Effector memory CD4-positive, alpha-beta T cell (primary cell): Measurements from ENCODE around the gene TNNC2.

Experiments used
- DNase-seq, 3 donors: peaks; one replicate each; pipeline ENCODE4 v3.0.0-alpha.2; 2020
- H3K27ac ChIP-seq: 2 replicates; pipeline ENCODE4 v1.7.0; 2013; ENCODE audit warnings: mild to moderate bottlenecking, low read length, moderate library complexity; ENCODE audit not compliant: insufficient read depth, poor library complexity, severe bottlenecking
- H3K27me3 ChIP-seq: replicated peaks from 2 replicates; pipeline ENCODE4 v1.7.0; 2013; ENCODE audit warnings: mild to moderate bottlenecking, low read length; ENCODE audit not compliant: insufficient read depth, control insufficient read depth, poor library complexity, severe bottlenecking
- H3K36me3 ChIP-seq: 2 replicates; pipeline ENCODE4 v1.7.0; 2013; ENCODE audit warnings: mild to moderate bottlenecking, low read length, moderate library complexity; ENCODE audit not compliant: control insufficient read depth, insufficient read depth
- H3K4me1 ChIP-seq: 2 replicates; pipeline ENCODE4 v1.7.0; 2013; ENCODE audit warnings: low read length, mild to moderate bottlenecking; ENCODE audit not compliant: control insufficient read depth, insufficient read depth, poor library complexity, severe bottlenecking
- H3K4me3 ChIP-seq: 2 replicates; pipeline ENCODE4 v1.7.0; 2013; ENCODE audit warnings: low read length, low read depth, mild to moderate bottlenecking; ENCODE audit not compliant: insufficient read depth, poor library complexity, severe bottlenecking
- H3K9me3 ChIP-seq: 2 replicates; pipeline ENCODE4 v1.7.0; 2013; ENCODE audit warnings: mild to moderate bottlenecking, low read length, moderate library complexity; ENCODE audit not compliant: control insufficient read depth

TNNC2 gene

GRCh38 chr20:45823949-45824835 is 2.9 kb downstream of the TNNC2 start:
- Histone ChIP-seq H3K9me3 (no peaks in the 10 kb centered on the region), H3K4me1 (peaks cover 5% of the 10 kb centered on the region), H3K27me3 (peaks cover 12% of the 10 kb centered on the region), H3K36me3 (no peaks in the 10 kb centered on the region), H3K27ac (no peak overlapping the region), H3K4me3 (peak overlapping the region; percentile 35)
- DNase-seq, result peak; percentile 14 to 41 (median 26)

DNA sequence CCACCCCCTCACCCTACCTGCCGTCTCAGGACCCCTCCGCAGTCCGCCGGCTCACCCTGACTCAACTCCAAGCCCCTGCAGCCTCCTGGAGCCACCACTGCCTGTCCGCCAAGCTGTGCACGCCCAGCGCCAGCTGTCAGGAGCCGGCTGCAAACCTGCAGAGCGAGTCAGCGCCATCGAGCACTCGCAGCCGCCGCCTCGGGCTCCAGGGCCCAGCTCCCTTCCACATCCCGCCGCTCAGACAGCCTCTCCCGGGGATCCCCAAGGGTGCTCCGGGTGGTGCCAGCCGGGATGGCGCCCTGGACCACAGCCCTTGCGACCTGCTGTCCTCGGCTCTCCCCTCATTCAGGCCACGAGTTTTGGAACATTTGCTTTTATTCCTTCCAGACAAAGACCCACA is 4.3 kb downstream of the TNNC2 start:
- no peak overlapping the region for H3K27ac ChIP-seq
- H3K9me3 ChIP-seq, result no peaks in the 10 kb centered on the region
- no peak overlapping the region for H3K4me3 ChIP-seq
- DNase-seq, result no peak
- peaks cover 12% of the 10 kb centered on the region for H3K27me3 ChIP-seq
- peaks cover 5% of the 10 kb centered on the region for H3K4me1 ChIP-seq
- no peaks in the 10 kb centered on the region for H3K36me3 ChIP-seq

GRCh38 chr20:45821947-45822346 is 5.2 kb downstream of the TNNC2 start:
- Histone ChIP-seq H3K4me1 (peaks cover 5% of the 10 kb centered on the region), H3K36me3 (no peaks in the 10 kb centered on the region), H3K4me3 (no peak overlapping the region), H3K9me3 (no peaks in the 10 kb centered on the region), H3K27me3 (peaks cover 12% of the 10 kb centered on the region), H3K27ac (no peak overlapping the region)
- no peak for DNase-seq

DNA sequence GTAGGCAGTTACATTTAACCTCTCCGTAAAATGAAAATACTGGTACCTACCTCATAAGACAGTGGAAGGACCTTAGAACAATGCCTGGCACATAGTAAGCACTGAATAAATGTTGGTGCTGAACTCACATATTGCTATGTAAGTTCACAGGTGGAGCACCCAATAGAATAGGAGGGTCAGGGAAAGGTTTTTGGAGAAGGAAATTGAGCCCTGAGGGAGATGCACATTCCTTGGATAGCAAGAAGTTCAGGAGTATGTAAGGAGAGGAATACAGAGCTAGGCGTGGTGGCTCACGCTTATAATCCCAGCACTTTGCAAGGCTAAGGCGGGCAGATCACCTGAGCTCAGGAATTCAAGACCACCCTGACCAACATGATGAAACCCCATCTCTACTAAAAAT is 7.6 kb downstream of the TNNC2 start:
- Histone ChIP-seq H3K4me3 (no peak overlapping the region), H3K4me1 (peaks cover 5% of the 10 kb centered on the region), H3K27me3 (peaks cover 12% of the 10 kb centered on the region), H3K36me3 (no peaks in the 10 kb centered on the region), H3K27ac (no peak overlapping the region), H3K9me3 (no peaks in the 10 kb centered on the region)
- no peak for DNase-seq

GRCh38 chr20:45818239-45818638 is 8.9 kb downstream of the TNNC2 start:
- DNase-seq, result no peak
- H3K4me3 ChIP-seq, result no peak overlapping the region
- peaks cover 5% of the 10 kb centered on the region for H3K27me3 ChIP-seq
- H3K9me3 ChIP-seq, result no peaks in the 10 kb centered on the region
- no peaks in the 10 kb centered on the region for H3K36me3 ChIP-seq
- peaks cover 3% of the 10 kb centered on the region for H3K4me1 ChIP-seq
- no peak overlapping the region for H3K27ac ChIP-seq

GRCh38 chr20:45817376-45818194 is 9.5 kb downstream of the TNNC2 start:
- no peak overlapping the region for H3K27ac ChIP-seq

DNA sequence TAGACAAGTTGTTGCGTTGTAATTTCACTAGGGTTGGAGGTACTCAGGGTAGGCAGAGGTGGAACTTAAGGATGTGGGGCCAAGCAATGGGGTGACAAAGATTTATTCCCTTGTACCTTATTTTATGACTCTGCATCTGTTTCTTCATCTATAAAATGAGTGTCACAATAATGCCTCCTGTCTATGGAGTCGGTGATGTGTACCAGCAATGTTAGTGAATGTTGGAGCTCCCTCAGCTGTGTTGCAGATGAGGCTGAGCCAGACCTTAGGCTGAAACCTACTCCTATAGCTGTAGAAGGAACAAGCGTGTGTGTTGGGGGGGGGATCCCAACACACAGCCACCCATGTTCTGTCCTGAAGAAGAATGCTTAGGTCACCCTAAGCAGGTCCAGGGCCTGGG is 10.2 kb downstream of the TNNC2 start:
- no peaks in the 10 kb centered on the region for H3K9me3 ChIP-seq
- no peak overlapping the region for H3K4me3 ChIP-seq
- H3K27me3 ChIP-seq, result no peaks in the 10 kb centered on the region
- peaks cover 5% of the 10 kb centered on the region for H3K4me1 ChIP-seq
- H3K36me3 ChIP-seq, result no peaks in the 10 kb centered on the region
- no peak for DNase-seq
- no peak overlapping the region for H3K27ac ChIP-seq

More at GRCh38 chr20:45817376-45818194, 9.5 kb downstream of the TNNC2 start:
- Histone ChIP-seq H3K4me3 (no peak overlapping the region), H3K4me1 (peaks cover 3% of the 10 kb centered on the region), H3K27me3 (no peaks in the 10 kb centered on the region), H3K9me3 (no peaks in the 10 kb centered on the region), H3K36me3 (no peaks in the 10 kb centered on the region)
- no peak for DNase-seq

GRCh38 chr20:45814314-45814713 is 12.8 kb downstream of the TNNC2 start:
- peaks cover 7% of the 10 kb centered on the region for H3K4me1 ChIP-seq
- DNase-seq, result no peak
- H3K27ac ChIP-seq, result no peak overlapping the region
- peaks cover 15% of the 10 kb centered on the region for H3K36me3 ChIP-seq
- no peaks in the 10 kb centered on the region for H3K9me3 ChIP-seq
- no peak overlapping the region for H3K4me3 ChIP-seq
- H3K27me3 ChIP-seq, result no peaks in the 10 kb centered on the region

- no peak overlapping the region for H3K4me3 ChIP-seq
- H3K27ac ChIP-seq, result no peak overlapping the region
- no peaks in the 10 kb centered on the region for H3K27me3 ChIP-seq
- peaks cover 7% of the 10 kb centered on the region for H3K4me1 ChIP-seq
- H3K9me3 ChIP-seq, result no peaks in the 10 kb centered on the region
- H3K36me3 ChIP-seq, result peaks cover 23% of the 10 kb centered on the region
- DNase-seq, result no peak
Observed at GRCh38 chr20:45813489-45813888, 13.6 kb downstream of the TNNC2 start.

DNA sequence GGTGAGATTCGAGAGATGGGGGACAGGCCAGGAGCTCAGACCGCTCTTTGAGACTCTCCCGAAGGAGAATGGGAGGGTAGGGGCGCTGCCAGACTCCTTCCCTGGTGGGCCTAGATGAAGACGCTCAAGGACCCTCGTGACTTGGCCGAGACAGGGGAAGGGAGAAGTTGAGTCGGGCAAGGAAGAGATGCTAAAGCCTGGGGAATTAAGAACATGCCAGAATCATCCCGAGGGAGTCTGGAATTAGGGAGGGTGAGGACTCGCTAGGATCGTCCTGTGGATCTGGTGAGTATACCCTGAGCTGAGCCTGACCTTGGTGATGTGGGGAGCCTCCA is 14.1 kb downstream of the TNNC2 start:
- Histone ChIP-seq H3K27me3 (no peaks in the 10 kb centered on the region), H3K36me3 (peaks cover 23% of the 10 kb centered on the region), H3K4me1 (peaks cover 7% of the 10 kb centered on the region), H3K9me3 (no peaks in the 10 kb centered on the region), H3K4me3 (peak overlapping the region; percentile 76), H3K27ac (no peak overlapping the region)
- no peak for DNase-seq
